NCI-H2171 (cell line): ENCODE measurements around the gene BRME1.
"Not testable (repeated sequence)": the region's sequence is repeated elsewhere in the genome, so short reads cannot be mapped to it uniquely, and the experiment has no call there.

ENCODE experiments used
- DNase-seq: peaks from one replicate; lab custom pipeline; 2025; lab: John Stamatoyannopoulos, UW

The BRME1 gene

DNA sequence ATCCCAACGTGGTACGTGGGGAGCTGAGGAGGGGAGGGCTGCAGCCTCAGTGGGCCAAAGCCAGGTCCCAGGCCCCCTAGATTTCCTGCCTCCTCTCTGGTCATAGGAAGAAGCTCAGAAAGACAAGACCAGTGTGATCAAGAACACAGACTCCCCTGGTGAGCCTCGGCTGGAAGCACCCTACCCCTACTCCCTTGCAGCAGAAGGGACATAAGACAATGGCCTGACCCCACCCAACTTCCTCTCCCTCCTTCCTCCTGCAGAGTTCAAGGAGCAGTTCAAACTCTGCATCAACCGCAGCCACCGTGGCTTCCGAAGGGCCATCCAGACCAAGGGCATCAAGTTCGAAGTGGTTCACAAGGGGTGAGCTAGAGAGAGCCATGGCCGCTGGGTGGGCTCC lies 20.8 kb upstream of the BRME1 start:
- DNase-seq, result no peak

DNA sequence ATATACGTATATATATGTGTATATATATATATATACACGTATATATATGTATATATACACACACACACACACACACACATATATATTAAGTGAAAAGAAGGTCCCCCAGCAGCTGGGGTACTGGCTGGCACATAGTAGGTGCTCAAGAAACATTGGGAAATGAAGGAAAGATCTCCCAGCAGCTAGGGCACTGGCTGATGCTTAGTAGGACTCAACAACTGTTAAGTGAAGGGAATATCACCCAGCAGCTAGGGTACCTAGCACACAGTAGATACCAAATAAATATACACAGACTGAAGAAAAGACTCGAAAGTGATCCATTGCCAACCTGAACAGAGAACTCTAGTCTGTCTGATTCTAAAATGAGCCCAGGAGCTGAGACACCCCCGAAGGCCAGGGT lies 20.1 kb upstream of the BRME1 start:
- no peak for DNase-seq

DNA sequence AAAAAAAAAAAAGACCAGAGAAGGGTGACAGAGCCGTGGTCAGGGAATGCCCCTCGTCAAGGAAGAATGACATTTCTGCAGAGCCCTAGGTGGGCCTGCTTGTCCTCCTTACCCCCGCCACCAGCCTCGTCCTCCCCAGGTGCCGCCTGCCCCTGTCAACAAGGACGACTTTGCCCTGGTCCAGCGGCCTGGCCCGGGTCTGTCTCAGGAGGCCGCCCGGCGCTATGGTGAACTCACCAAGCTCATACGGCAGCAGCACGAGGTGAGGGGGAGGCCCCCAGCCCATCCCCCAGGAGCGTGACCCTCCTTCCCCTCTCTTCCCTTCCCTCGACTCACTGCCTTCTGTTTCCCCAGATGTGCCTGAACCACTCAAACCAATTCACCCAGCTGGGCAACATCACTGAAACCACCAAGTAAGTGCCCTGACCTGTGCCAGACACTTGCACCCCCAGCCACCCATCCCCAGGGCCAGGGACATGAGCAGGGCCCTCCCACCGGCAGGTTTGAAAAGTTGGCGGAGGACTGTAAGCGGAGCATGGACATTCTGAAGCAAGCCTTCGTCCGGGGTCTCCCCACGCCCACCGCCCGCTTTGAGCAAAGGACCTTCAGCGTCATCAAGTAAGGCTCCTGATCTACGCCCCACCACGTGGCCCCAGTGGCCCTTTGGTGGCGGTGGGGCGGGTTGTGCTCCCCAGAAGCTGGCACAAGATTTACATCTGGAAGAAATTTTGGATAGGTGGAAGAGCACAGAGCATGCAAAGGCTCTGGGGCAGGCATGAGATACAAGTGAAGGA lies 17.5 kb upstream of the BRME1 start:
- DNase-seq, result no peak

DNA sequence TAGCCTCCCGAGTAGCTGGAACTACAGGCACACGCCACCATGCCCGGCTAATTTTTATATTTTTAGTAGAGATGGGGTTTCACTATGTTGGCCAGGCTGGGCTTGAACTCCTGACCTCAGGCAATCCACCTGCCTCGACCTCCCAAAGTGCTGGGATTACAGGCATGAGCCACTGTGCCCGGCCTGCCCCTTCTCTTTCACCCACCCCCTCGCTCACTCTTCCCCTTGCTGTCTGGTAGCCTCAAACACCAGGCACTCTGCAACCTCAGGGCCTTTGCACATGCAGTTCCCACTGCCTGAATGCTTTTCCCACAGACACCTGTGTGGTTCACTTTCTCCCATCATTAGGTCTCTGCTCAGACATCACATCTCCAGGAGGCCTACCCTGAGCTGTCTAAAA lies 16.2 kb upstream of the BRME1 start:
- DNase-seq, result not testable (repeated sequence)

DNA sequence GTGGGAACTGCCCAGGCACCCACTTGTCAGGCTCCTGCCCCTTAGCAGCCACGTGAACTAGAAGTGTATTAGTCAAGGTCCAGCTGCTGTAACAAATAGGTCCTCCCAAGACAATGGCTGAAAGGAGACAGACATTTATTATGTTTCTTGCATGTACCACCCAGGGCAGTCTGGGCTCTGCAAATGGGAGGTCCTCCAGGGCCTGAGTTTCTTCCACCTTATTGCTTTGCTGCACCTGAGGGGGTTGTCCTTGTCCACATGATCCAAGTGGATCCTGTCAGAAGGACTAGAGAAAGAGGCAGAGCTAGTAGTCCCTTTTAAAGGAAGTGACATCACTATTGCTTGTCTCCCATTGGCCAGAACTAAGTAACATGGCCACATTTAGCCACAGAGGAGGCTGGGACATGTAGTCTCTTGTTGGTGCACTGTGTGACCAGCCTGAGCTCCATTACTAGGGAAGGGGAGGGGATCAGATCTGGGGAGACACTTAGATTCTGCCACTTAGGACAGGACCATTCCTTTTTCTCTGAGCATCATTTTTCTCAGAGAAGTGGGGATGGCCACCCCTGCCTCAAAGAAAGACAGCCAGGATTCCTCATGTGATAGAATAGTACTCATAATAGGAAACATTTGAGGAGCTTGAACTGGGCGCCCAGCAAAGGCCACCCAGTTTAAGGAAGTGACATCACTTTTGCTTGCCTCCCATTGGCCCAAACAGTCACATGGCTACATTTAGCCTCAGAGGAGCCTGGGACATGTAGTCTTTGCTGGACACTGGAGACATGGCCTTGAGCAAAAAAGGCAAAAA lies 15.2 kb upstream of the BRME1 start:
- DNase-seq, result peak; percentile 47

DNA sequence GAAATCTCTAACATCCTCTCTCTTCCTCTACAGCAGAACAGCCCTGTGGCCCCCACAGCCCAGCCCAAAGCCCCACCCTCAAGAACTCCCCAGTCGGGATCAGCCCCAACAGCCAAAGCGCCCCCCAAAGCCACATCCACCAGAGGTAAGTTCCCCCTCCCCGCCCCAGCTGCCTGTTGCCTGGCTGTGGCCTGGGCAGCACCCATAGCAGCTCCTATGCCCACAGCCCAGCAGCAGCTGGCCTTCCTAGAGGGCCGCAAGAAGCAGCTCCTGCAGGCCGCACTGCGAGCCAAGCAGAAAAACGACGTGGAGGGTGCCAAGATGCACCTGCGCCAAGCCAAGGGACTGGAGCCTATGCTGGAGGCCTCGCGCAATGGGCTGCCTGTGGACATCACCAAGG lies 14.6 kb upstream of the BRME1 start:
- no peak for DNase-seq

DNA sequence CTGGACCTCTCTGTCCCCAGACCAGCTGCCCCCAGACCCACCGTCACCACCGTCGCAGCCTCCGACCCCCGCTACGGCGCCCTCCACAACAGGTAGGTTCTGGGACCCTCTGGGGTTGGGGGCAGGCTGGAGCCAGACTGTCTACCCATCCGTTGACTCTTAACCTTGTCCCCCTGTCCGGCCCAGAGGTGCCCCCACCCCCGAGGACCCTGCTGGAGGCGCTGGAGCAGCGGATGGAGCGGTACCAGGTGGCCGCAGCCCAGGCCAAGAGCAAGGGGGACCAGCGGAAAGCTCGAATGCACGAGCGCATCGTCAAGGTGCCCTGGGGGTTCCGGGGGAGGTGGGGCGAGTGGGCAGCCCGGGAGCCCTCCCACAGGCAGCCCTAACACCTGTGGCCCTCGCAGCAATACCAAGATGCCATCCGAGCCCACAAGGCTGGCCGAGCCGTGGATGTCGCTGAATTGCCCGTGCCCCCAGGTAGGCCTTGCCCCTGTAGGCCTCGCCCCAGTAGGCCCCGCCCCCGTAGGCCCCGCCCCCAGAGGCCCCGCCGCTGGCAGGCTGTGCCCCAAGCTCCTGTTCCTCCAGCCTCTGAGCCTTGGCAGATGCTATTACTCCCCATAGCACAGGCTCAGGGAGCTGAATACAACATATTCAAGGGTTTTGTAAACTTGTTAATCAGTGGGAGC lies 13.0 kb upstream of the BRME1 start:
- no peak for DNase-seq

DNA sequence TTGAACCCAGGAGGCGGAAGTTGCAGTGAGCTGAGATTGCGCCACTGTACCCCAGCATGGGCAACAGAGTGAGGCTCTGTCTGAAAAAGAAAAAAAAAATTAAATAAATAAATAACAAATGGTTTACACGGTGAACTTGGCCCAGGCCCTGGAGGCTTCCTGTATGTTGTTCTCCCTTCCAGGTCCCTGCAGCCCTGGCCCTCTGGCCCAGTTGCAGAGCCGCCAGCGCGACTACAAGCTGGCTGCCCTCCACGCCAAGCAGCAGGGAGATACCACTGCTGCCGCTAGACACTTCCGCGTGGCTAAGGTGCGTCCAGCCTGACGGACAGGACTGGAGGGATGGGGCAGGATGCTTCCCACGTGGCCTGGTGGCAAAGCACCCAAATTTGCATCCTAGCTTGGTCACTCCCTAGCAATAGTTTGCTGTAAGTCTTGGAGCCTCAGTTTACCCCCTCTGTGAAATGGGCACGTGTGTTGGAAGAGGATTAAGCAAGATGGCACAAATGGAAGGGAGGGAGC lies 12.0 kb upstream of the BRME1 start:
- DNase-seq, result no peak

DNA sequence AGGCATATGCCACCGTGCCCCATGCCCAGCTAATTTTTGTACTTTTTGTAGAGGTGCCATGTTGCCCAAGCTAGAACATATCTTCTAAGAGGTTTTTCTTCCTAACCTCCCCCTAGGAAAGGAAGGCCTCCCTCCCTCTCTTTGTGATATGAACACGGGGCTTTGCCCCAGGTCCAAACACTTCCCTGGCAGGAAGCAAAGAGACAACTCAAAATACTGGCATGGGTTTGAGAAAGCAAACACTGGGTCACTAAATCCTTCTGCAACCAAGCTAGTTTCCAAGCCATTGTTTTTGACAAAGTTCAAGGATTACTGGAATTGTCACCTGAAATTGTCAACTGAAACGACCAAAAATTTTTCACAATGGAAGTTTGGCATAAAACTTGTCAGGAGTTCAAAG lies 8.9 kb upstream of the BRME1 start:
- no peak for DNase-seq

DNA sequence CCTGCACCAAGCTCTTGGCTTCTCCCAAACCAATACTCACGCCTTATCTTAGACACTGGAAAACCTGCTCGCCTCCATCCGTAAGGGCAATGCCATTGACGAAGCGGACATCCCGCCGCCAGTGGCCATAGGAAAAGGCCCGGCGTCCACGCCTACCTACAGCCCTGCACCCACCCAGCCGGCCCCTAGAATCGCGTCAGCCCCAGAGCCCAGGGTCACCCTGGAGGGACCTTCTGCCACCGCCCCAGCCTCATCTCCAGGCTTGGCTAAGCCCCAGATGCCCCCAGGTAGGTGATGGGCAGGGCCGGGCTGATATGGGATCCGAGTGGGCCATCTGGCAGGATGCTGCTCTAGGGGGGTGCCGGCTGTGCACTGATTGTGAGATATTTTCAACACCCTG lies 7.4 kb upstream of the BRME1 start:
- DNase-seq, result no peak

DNA sequence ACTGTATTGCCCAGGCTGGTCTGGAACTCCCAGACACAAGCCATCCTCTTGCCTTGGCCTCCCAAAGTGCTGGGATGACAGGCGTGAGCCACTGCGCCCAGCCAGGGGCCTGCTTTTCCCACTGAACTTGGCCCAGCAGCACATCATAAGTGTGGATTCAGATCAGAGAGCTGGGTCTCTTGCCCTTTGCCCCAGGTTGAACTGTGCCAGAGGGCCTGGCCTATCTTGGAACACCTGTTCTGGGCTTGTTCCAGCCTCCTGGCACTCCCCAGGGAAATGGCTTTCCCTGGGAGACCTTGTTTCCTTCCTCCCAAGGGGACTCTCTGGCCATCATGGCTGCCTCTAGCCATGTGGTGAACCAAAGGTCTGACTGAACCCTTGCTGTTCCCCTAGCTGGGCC lies 3.5 kb upstream of the BRME1 start:
- no peak for DNase-seq

DNA sequence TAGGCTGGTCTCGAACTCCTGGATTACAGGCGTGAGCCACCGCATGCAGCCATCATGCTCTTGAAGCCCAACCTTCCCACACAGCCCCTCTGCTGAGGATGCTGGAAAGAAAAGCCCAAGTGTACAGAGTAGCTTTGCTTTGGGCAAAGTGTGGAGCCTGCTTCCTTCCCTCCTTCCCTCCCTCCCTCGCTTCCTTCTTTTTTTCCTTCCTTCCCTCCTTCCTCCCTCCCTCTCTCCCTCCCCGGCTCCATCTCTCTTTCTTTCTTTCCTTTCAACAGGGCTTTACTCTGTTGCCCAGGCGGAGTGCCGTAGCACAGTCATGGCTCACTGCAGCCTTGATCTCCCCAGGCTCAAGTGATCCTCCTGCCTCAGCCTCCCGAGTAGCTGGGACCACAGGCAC lies 2.8 kb upstream of the BRME1 start:
- DNase-seq, result no peak

DNA sequence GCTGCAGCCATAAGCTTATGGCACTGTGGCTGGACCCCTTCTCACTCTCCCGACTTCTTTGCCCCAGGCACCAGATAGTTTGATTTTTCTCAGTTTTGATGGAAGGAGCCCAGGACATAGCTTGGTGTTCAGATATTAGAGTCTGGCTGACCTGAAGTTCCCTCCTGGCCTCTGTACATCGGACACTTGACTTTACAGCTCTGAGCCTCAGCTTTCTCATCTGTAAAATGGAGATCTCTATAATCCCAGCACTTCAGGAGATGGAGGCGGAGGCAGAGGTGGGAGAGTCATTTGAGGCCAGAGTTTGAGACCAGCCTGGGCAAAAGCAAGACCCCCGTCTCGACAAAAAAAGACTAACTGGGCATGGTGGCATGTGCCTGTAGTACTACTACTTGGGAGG lies 993 bp upstream of the BRME1 start:
- no peak for DNase-seq

DNA sequence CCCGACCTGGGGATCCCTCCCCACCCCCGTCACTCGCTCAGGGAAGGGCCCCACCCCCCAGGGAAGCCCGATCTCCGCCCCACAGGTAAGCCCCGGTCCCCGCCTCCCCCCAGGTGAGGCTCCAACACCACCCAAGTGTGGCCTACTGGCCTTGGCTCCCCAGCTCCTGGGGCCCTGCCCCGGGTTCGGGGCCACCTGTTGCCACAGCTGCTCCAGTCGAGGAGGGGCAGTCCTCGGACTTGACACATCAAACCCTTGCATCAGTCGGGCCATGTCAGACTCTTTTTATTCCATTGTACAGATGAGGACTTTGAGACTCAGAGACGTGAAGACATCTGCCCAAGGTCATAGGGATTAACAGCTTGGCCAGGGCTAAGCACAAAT lies 596 bp upstream of the BRME1 start:
- DNase-seq, result no peak

DNA sequence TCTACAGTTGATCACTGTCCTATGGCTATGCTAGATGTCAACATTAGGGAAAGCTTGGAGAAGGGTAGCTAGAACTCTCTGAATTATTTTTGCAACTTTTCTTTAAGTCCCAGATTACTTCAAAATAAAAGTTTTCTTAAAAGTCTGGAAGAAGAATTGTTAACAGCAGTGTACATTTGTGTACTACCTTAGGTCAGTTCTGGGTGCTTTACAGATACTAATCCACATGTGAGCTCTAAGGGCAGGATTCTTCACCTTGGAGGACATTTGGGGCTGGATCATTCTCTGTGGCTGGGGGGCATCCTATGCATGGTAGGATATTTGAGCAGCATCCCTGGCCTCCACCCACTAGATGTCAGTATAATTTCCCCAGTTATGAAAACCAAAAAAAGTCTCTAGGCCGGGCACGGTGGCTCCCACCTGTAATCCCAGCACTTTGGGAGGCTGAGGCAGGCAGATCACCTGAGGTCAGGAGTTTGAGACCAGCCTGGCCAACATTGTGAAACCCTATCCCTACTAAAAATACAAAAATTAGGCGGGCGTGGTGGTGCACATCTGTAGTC lies 2.8 kb downstream of the BRME1 start:
- DNase-seq, result no peak

DNA sequence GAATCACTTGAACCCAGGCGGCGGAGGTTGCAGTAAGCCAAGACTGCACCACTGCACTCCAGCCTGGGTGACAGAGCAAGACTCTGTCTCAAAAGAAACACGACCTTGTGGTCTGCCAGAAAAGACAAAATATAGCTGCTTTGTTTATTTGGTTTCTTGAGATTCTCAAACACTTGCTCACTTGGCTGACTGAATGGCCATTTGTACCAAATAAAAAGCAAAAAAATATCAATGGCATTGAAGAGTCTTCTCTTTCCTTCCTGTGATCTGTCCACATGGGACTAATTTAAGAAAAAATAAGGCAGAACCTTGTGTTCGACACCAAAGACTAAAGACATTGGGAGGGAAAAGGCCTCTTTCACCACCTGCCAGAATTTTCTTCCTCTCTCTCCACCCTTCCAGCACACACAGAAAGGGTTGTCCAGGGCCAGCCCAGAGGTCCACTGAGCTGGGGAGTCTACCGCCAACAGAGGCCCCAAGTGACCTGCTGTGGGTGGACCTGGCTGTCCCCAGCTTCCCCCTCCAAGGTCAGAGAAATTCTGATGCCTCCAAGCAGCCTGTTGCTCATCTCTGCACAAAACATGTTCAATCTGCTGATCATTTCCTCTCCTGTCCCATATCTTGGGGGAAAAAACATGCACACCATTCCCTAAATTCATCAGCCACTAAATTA lies 5.9 kb downstream of the BRME1 start:
- DNase-seq, result no peak

DNA sequence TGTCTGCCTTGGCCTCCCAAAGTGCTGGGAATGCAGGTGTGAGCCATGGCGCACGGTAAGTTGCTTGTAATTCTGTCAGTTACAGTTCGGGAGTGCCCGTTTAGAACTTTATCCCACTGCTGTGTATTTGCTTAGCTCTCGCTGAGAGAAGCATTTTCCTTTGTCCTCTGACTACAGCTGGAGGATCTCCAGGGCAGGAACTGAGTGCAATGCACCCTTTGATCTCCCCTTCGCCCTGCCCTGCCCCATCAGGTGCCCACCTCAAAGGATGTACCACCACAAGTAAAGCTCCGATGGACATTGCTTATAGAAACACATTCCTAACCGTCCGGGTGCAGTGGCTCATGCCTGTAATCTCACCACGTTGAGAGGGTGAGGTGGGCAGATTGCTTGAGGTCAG lies 6.5 kb downstream of the BRME1 start:
- no peak for DNase-seq

DNA sequence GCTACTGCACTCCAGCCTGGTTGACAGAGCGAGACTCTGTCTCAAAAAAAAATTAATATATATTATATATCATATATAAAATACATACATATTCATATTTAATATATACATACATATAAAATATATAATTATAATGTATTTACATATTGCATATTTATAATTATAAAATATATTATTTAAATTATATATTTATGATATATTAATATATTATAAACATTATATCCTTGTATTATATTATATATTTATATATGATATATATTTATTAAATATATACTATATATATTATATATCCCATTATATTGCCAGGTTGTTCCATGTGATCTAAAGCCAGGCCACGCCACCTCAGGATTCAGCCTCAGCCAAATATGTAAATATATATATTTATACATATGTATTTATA lies 9.7 kb downstream of the BRME1 start:
- DNase-seq, result no peak

DNA sequence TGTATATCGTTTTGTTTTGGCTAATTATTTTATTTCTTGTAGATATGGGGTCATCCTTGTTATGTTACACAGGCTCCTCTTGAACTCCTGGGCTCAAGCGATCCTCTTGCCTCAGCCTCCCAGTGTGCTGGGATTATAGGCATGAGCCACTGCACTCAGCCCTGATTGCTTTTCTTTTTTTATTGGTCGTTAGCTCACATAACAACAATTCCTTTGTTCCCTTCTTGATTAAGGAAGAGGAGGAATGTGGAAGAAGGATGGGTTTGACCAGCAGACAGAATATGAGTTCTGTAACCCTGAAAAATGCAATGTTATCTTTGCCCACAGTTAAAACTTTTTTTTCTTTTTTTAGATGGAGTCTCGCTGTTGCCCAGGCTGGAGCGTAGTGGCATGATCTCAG lies 11.4 kb downstream of the BRME1 start:
- DNase-seq, result no peak

DNA sequence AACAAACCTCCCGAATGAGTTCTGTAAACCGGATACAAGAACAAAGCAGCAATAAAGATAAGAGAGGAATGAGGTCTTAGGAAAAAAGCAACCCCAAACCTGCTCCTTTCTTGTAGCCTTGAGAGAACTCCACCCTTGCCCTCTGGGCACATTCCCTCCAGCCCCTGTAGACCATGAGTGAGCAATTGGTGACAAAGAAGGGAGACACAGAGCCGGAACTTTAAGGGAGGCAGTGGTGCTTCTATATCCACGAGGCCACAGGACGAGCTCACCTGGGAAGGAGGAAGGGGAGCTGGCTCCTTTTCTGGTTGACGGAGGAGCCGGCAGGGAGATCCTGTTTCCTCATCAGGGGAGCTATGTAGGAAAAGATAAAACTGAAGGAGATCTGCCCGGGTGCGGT lies 13.0 kb downstream of the BRME1 start:
- no peak for DNase-seq

DNA sequence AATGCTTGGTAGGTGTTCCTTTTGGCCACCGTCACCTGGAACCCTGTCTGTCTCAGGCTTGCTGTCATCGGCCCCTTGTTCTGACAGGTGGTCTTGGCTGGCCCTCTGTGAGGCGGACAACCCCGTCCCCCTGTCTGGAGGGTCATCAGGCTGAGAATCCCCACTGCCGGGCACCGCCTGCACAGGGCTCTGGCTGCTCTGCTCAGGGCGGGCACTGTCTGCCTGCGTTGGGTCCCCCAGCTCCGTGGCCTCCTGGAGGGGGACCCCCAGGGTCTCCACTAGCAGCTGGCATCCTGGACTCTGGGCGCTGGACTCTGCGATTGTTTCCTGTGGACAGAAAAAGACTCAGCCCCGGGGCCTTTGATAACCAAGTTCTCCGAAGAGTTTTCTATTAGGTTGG lies 15.8 kb downstream of the BRME1 start:
- DNase-seq, result no peak

DNA sequence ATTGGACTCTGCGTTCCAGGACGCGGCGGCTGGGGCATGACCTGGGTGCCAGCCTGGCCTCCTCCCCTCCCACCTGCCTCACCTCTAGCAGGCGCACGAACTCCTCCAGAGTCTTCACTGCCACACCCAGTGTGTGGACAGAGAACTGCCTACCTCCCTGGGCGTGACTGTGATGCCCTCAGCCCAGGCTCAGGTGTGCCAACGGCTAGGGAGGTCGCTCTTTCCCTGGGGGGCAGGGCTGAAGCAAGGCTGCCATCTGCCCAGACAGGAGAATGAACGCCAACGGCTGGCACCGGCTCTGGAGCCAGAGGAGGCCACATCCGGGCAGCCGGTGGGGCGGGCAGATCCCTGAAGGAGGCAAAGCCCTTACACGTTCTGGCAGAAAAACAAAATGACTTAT lies 17.6 kb downstream of the BRME1 start:
- peak; percentile 60 for DNase-seq
